Endothelial cell of umbilical vein (primary cell): ENCODE data around the gene STRN.

Experiments
- CTCF ChIP-seq, 2 donors: IDR thresholded peaks; 1 replicate in 1 of 2; 2 replicates in 1 of 2; pipeline ENCODE4 v1.5.1; 2011; ENCODE audit warnings: low read length in 2 of 2, mild to moderate bottlenecking in 2 of 2, moderate library complexity in 2 of 2, control low read depth in 1 of 2, inconsistent platforms in 1 of 2, low read depth in 1 of 2; ENCODE audit not compliant: insufficient read depth in 1 of 2; ENCODE audit errors: extremely low read depth in 1 of 2
- EZH2 ChIP-seq: IDR thresholded peaks from 2 replicates; pipeline ENCODE4 v1.6.1; 2012; ENCODE audit warnings: borderline replicate concordance, low read depth, mild to moderate bottlenecking, moderate library complexity, low read length, inconsistent platforms; ENCODE audit not compliant: severe bottlenecking
- FOS ChIP-seq: IDR thresholded peaks from 2 replicates; pipeline ENCODE4 v1.6.1; 2011; ENCODE audit warnings: mild to moderate bottlenecking, low read length, moderate library complexity, borderline replicate concordance; ENCODE audit not compliant: insufficient read depth
- GATA2 ChIP-seq: IDR thresholded peaks from 2 replicates; pipeline ENCODE4 v1.7.0; 2011; ENCODE audit warnings: low read depth, mild to moderate bottlenecking, moderate library complexity, mixed read lengths, low read length; ENCODE audit not compliant: insufficient read length, insufficient read depth
- JUN ChIP-seq: IDR thresholded peaks from 2 replicates; pipeline ENCODE4 v1.6.1; 2011; ENCODE audit warnings: borderline replicate concordance, low read depth; ENCODE audit not compliant: insufficient read length, insufficient read depth
- MYC ChIP-seq: IDR thresholded peaks from one replicate; pipeline ENCODE4 v1.6.1; 2011; ENCODE audit warnings: mild to moderate bottlenecking, low read depth, low read length
- POLR2A ChIP-seq: IDR thresholded peaks from 2 replicates; pipeline ENCODE4 v1.6.1; 2012; ENCODE audit warnings: low read depth, mild to moderate bottlenecking, control low read depth, low read length
- POLR2AphosphoS5 ChIP-seq: IDR thresholded peaks from 2 replicates; pipeline ENCODE4 v1.6.1; 2012; ENCODE audit warnings: low read depth, mild to moderate bottlenecking, control low read depth, low read length, moderate library complexity; ENCODE audit not compliant: insufficient read depth
- TF ChIP-seq, protein P1 (sequence below): IDR thresholded peaks from 2 replicates; pipeline ENCODE4 v1.6.1; 2011; ENCODE audit not compliant: insufficient read depth, insufficient read length

DNA sequence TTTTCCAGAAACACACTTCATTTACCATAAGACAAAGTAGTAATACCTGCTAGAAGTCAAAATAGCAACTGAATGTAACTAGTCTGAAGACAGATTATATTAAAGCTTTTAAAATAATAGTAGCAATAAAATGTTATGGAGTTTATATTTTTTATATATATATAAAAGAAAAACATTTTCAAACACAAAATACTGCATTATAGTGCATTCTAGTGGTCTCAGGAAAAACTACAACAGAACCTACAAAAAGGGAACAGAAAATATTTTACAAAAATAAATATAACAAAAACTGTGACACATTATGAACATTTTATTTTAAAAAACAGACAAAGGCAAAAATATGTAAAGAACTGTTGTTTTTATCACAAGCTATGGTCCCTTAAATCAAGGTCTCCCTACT is 48.0 kb downstream of the STRN start:
- TF ChIP-seq CTCF (IDR thresholded peaks at IDR 0.05; ENCODE audit: extremely low read depth in 1 of 2, insufficient read depth in 1 of 2, low read depth in 1 of 2, low read length in 2 of 2): peak in 1 of 2 donors; percentile 10
- TF ChIP-seq EZH2: no peak
- TF ChIP-seq POLR2AphosphoS5: no peak
- TF ChIP-seq POLR2A: no peak
- no peak for TF ChIP-seq MYC
- TF ChIP-seq, protein P1, sequence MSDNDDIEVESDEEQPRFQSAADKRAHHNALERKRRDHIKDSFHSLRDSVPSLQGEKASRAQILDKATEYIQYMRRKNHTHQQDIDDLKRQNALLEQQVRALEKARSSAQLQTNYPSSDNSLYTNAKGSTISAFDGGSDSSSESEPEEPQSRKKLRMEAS: no peak
- TF ChIP-seq FOS: no peak
- TF ChIP-seq JUN: no peak
- no peak for TF ChIP-seq GATA2
